ENCODE results near the gene A4GALT.
"Not testable (repeated sequence)": the region's sequence is repeated elsewhere in the genome, so short reads cannot be mapped to it uniquely, and the experiment has no call there.

A4GALT gene

GRCh38 chr22:42680648-42681047 is 40.0 kb downstream of the A4GALT start:
- FAIRE-seq: no peak

- FAIRE-seq: no peak
These were observed 41.0 kb downstream of the A4GALT start for GRCh38 chr22:42679691-42680090.

- FAIRE-seq: no peak
These were observed 41.8 kb downstream of the A4GALT start for GRCh38 chr22:42678894-42679293.

- not testable (repeated sequence) for FAIRE-seq
These were observed 42.7 kb downstream of the A4GALT start for GRCh38 chr22:42677936-42678335.

GRCh38 chr22:42676059-42676607 is 44.5 kb downstream of the A4GALT start:
- no peak for FAIRE-seq

- FAIRE-seq: no peak
These were observed 46.7 kb downstream of the A4GALT start for GRCh38 chr22:42673898-42674401.

- FAIRE-seq: not testable (repeated sequence)
These were observed 47.6 kb downstream of the A4GALT start for GRCh38 chr22:42673071-42673470.

GRCh38 chr22:42670921-42671709 is 49.6 kb downstream of the A4GALT start:
- FAIRE-seq: no peak

- FAIRE-seq: no peak
These were observed 50.6 kb downstream of the A4GALT start for GRCh38 chr22:42670046-42670445.

- not testable (repeated sequence) for FAIRE-seq
These were observed 54.3 kb downstream of the A4GALT start for GRCh38 chr22:42666393-42666792.

- FAIRE-seq: no peak
These were observed 55.5 kb downstream of the A4GALT start for GRCh38 chr22:42664976-42665831.

GRCh38 chr22:42661985-42662831 is 58.5 kb downstream of the A4GALT start:
- no peak for FAIRE-seq

GRCh38 chr22:42656578-42656977 is 64.1 kb downstream of the A4GALT start:
- no peak for FAIRE-seq

- no peak for FAIRE-seq
These were observed 65.0 kb downstream of the A4GALT start for GRCh38 chr22:42655693-42656092.

GRCh38 chr22:42654436-42655073 is 66.1 kb downstream of the A4GALT start:
- FAIRE-seq: no peak

- FAIRE-seq: no peak
These were observed 66.7 kb downstream of the A4GALT start for GRCh38 chr22:42653999-42654398.

- FAIRE-seq: no peak
These were observed 69.5 kb downstream of the A4GALT start for GRCh38 chr22:42651134-42651533.

GRCh38 chr22:42649246-42650099 is 71.2 kb downstream of the A4GALT start, which contains the start of gene CYB5R3:
CYB5R3 (minus strand) TSS chr22:42649392; CDS start chr22:42649315, 77 bp downstream.
- no peak for FAIRE-seq

GRCh38 chr22:42648368-42649245 is 72.1 kb downstream of the A4GALT start:
- no peak for FAIRE-seq

GRCh38 chr22:42648017-42648367 is 72.7 kb downstream of the A4GALT start:
- no peak for FAIRE-seq

All from colon (tissue), 2 donors.